ENCODE results near the gene WNT7A.

GRCh38 chr3:13827699-13828098 lies 52.2 kb downstream of the WNT7A start:
- TF ChIP-seq CTCF (IDR thresholded peaks at IDR 0.05; ENCODE audit: borderline replicate concordance, extremely low read depth, low read length, poor library complexity, severe bottlenecking) (no peak), EZH2 (IDR thresholded peaks at IDR 0.05; ENCODE audit: borderline replicate concordance, low read depth, low read length, severe bottlenecking) (no peak)

Data from DND-41 (cell line).